ENCODE data around the gene RALGDS. TPM values are rescaled to one million over a fixed set of nuclear protein-coding genes. Genes with fewer than 3 reads are reported as not detected.

Gene RALGDS
- total and polyA plus RNA-seq, 2 of the 13 experiments (the other 11 are each of a cell fraction or from before 2014, with no cell fraction given) = 12.9 to 25.5 TPM

DNA sequence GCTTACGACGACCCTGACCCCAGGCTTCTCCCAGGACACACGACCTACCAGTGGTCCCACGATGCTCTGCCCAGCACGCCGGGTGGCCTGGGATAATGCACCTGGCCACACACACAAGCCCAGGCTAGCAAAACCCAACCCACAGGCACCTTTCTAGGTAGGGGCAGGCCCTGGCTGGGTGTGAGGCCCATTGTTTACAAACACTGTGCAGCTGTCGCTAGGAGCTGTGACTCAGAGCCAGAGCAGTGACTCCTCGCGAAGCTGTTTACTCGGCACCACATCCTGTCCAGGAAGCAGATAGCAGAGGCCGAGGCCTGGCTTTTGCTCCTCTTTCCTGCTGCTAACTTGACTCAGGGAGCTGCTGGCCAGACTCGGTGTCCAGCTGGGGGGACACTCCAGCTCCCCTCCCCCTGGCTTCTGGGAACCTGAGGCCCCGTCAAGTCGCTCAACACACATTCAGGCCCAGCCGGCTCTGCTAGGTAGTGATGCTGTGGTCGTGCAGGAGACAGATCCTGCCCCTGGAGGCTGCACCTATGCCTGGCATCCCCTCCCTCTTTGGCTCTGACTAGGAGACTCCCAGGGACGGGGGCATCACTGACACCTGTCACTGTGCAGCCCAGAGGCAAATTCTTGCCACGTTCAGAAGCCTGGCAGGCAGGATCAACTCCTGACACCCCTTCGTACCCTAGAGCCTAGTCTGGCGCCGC is 12.8 kb upstream of the RALGDS start (continued):
- TF ChIP-seq MAZ (IDR thresholded peaks at IDR 0.05; ENCODE audit: borderline replicate concordance, low read depth, low read length) (no peak), MAZ (CRISPR knock-in tag; IDR thresholded peaks at IDR 0.05; ENCODE audit: low read depth) (peak; percentile 36; the same call in 1 of the 2 replicates), PHF21A (CRISPR knock-in tag; IDR thresholded peaks at IDR 0.05) (peak; percentile 67), NFIB (CRISPR knock-in tag; IDR thresholded peaks at IDR 0.05; ENCODE audit: borderline replicate concordance) (no peak), ZNF160 (CRISPR knock-in tag; IDR thresholded peaks at IDR 0.05) (no peak), ARNTL (CRISPR knock-in tag; IDR thresholded peaks at IDR 0.05) (peak; percentile 38; the same call in 1 of the 2 replicates), ZEB1 (IDR thresholded peaks at IDR 0.05; ENCODE audit: insufficient replicate concordance, low read depth) (no peak), EZH2 (conservative IDR thresholded peaks at IDR 0.05; ENCODE audit: low read depth, low read length) (no peak), TBP (CRISPR knock-in tag; IDR thresholded peaks at IDR 0.05) (0 out of 2 replicates have a peak, but pooled peaks have one; percentile 17), ZNF264 (CRISPR knock-in tag; IDR thresholded peaks at IDR 0.05) (0 out of 2 replicates have a peak, but pooled peaks have one; percentile 47), ZNF232 (CRISPR knock-in tag; IDR thresholded peaks at IDR 0.05; ENCODE audit: borderline replicate concordance) (0 out of 2 replicates have a peak, but pooled peaks have one; percentile 78), FOXK2 (IDR thresholded peaks at IDR 0.05) (peak; percentile 92)
- TF ChIP-seq, protein P1, sequence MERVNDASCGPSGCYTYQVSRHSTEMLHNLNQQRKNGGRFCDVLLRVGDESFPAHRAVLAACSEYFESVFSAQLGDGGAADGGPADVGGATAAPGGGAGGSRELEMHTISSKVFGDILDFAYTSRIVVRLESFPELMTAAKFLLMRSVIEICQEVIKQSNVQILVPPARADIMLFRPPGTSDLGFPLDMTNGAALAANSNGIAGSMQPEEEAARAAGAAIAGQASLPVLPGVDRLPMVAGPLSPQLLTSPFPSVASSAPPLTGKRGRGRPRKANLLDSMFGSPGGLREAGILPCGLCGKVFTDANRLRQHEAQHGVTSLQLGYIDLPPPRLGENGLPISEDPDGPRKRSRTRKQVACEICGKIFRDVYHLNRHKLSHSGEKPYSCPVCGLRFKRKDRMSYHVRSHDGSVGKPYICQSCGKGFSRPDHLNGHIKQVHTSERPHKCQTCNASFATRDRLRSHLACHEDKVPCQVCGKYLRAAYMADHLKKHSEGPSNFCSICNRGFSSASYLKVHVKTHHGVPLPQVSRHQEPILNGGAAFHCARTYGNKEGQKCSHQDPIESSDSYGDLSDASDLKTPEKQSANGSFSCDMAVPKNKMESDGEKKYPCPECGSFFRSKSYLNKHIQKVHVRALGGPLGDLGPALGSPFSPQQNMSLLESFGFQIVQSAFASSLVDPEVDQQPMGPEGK (CRISPR knock-in tag; IDR thresholded peaks at IDR 0.05) = peak; percentile 58; the same call in 1 of the 2 replicates
- TF ChIP-seq, protein P2, sequence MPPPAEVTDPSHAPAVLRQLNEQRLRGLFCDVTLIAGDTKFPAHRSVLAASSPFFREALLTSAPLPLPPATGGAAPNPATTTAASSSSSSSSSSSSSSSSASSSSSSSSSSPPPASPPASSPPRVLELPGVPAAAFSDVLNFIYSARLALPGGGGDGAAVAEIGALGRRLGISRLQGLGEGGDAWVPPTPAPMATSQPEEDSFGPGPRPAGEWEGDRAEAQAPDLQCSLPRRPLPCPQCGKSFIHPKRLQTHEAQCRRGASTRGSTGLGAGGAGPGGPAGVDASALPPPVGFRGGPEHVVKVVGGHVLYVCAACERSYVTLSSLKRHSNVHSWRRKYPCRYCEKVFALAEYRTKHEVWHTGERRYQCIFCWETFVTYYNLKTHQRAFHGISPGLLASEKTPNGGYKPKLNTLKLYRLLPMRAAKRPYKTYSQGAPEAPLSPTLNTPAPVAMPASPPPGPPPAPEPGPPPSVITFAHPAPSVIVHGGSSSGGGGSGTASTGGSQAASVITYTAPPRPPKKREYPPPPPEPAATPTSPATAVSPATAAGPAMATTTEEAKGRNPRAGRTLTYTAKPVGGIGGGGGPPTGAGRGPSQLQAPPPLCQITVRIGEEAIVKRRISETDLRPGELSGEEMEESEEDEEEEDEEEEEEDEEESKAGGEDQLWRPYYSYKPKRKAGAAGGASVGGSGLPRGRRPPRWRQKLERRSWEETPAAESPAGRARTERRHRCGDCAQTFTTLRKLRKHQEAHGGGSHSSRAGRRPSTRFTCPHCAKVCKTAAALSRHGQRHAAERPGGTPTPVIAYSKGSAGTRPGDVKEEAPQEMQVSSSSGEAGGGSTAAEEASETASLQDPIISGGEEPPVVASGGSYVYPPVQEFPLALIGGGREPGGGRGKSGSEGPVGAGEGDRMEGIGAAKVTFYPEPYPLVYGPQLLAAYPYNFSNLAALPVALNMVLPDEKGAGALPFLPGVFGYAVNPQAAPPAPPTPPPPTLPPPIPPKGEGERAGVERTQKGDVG (CRISPR knock-in tag; IDR thresholded peaks at IDR 0.05; ENCODE audit: borderline replicate concordance) = no peak
- TF ChIP-seq, protein P3, sequence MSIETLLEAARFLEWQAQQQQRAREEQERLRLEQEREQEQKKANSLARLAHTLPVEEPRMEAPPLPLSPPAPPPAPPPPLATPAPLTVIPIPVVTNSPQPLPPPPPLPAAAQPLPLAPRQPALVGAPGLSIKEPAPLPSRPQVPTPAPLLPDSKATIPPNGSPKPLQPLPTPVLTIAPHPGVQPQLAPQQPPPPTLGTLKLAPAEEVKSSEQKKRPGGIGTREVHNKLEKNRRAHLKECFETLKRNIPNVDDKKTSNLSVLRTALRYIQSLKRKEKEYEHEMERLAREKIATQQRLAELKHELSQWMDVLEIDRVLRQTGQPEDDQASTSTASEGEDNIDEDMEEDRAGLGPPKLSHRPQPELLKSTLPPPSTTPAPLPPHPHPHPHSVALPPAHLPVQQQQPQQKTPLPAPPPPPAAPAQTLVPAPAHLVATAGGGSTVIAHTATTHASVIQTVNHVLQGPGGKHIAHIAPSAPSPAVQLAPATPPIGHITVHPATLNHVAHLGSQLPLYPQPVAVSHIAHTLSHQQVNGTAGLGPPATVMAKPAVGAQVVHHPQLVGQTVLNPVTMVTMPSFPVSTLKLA (IDR thresholded peaks at IDR 0.05) = peak; percentile 61
- TF ChIP-seq, protein P4, sequence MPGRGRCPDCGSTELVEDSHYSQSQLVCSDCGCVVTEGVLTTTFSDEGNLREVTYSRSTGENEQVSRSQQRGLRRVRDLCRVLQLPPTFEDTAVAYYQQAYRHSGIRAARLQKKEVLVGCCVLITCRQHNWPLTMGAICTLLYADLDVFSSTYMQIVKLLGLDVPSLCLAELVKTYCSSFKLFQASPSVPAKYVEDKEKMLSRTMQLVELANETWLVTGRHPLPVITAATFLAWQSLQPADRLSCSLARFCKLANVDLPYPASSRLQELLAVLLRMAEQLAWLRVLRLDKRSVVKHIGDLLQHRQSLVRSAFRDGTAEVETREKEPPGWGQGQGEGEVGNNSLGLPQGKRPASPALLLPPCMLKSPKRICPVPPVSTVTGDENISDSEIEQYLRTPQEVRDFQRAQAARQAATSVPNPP (CRISPR knock-in tag; IDR thresholded peaks at IDR 0.05) = no peak
- TF ChIP-seq, protein P5, sequence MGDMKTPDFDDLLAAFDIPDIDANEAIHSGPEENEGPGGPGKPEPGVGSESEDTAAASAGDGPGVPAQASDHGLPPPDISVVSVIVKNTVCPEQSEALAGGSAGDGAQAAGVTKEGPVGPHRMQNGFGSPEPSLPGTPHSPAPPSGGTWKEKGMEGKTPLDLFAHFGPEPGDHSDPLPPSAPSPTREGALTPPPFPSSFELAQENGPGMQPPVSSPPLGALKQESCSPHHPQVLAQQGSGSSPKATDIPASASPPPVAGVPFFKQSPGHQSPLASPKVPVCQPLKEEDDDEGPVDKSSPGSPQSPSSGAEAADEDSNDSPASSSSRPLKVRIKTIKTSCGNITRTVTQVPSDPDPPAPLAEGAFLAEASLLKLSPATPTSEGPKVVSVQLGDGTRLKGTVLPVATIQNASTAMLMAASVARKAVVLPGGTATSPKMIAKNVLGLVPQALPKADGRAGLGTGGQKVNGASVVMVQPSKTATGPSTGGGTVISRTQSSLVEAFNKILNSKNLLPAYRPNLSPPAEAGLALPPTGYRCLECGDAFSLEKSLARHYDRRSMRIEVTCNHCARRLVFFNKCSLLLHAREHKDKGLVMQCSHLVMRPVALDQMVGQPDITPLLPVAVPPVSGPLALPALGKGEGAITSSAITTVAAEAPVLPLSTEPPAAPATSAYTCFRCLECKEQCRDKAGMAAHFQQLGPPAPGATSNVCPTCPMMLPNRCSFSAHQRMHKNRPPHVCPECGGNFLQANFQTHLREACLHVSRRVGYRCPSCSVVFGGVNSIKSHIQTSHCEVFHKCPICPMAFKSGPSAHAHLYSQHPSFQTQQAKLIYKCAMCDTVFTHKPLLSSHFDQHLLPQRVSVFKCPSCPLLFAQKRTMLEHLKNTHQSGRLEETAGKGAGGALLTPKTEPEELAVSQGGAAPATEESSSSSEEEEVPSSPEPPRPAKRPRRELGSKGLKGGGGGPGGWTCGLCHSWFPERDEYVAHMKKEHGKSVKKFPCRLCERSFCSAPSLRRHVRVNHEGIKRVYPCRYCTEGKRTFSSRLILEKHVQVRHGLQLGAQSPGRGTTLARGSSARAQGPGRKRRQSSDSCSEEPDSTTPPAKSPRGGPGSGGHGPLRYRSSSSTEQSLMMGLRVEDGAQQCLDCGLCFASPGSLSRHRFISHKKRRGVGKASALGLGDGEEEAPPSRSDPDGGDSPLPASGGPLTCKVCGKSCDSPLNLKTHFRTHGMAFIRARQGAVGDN (CRISPR knock-in tag; IDR thresholded peaks at IDR 0.05) = peak; percentile 97
